Activated CD4-positive, alpha-beta T cell treated with anti-CD3 and anti-CD28 coated beads, Interleukin-2, amount 50 U/mL, for 24 hours (primary cell): ENCODE results near the gene UQCR10.

Source experiments
- DNase-seq, 2 donors: peaks; one replicate each; pipeline ENCODE4 v3.0.0-alpha.2; 2020; ENCODE audit warnings: low read depth in 1 of 2, low spot score in 1 of 2

UQCR10 gene

DNA sequence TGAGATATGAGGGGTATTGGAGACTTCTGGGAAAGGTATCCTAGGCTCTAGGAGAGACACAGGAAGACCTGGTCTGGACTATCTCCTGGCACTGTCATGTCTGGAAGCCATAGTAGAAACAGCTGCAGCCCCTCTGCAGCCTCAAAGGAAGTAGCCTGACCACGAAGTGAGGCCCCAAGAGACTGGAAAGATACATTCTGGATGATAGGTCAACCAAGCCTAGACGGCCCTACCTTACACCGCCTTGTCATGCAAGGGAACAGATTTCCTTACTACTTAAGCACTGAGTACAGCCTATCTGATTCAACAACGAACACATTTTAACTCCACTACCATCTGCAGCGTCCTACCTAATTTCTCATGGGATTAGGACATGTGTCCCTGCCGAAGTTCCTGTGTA lies 31.1 kb downstream of the UQCR10 start:
- no peak for DNase-seq

- no peak for DNase-seq
Observed at GRCh38 chr22:29798801-29799200, 31.6 kb downstream of the UQCR10 start.

DNA sequence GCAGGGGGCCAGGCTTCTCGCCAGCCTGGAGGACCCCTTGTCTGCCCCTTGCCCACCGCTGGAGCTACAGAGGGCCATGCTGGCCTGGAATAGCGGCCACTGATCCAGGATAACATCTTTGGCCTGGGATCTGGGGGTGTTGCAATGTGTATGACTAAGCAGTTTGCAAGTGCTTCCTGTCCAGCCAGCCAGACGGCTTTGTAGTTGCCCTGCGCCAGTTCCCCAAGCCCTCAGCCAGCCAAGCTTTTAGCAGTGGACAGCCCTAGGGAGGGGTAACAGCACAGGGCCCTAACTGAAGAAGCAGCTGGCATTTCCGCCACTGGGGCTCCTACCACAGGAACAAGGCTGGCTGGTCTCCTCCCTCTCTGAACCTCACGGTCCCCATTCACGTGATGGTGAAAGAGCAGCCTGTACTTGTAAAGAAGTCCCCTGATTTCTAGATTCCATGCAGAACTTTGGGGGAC lies 32.1 kb downstream of the UQCR10 start:
- DNase-seq = no peak

DNA sequence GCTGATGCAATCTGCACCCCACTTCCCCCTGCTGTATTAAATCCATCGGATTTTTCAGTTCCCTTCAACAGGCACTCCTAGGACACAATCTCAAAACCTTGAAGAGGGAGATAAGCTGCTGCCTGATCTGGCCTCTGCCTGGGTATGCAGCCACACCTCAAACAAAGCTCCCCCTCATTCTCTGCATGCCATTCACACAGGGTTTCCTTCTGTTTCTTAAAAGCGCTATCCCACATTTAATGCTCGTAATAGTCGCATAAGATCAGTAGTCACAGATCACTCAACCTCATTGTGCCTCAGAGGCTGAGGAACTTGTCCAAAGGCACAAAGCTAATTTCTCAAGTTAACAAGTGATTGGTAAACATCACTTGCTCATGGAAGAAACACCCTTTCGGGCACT lies 34.0 kb downstream of the UQCR10 start:
- no peak for DNase-seq

GRCh38 chr22:29801796-29802195 lies 34.6 kb downstream of the UQCR10 start:
- DNase-seq = no peak

GRCh38 chr22:29803190-29803589 lies 36.0 kb downstream of the UQCR10 start:
- DNase-seq = no peak

GRCh38 chr22:29804985-29805384 lies 37.8 kb downstream of the UQCR10 start:
- no peak for DNase-seq

- DNase-seq = no peak
Observed at GRCh38 chr22:29806196-29806595, 39.0 kb downstream of the UQCR10 start.

DNA sequence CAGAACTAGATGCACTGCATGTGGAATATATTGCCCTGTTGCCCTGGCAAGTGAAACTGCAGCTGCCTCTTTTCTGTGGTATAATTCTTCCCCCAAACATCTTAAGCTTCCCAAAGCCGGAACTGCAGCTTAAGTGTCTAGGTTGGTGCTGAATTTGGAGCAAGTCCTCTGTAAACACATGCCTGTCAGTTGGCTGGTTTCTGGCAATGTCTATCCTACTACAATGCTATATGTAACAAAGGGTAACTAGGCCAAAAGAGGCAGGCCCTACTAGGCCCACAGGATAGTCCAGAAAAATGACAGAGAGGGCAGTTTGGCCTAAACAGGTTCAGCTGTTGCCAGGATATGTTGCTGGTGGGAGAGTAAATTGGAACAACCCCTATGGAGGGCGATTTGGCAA lies 43.0 kb downstream of the UQCR10 start:
- DNase-seq = no peak

DNA sequence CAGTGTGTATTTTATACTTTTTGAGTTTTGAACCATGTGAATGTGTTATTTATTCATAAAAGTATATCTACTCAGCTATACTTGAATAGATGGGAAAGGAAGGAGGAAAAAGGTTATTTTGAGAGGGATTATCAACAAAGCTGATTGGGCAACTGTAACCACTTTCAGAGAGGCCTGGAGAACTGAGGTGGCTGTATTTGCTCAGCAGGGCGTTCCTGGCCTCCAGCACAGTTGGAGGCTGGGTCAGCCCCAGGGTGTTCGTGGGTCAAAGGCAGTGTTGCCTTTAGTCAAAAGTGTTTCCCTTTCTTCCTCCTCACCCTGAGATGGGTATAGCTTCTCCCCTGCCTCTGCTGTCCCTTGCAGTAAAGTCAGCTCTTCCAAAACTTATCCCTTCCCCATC lies 44.2 kb downstream of the UQCR10 start:
- DNase-seq = no peak

DNA sequence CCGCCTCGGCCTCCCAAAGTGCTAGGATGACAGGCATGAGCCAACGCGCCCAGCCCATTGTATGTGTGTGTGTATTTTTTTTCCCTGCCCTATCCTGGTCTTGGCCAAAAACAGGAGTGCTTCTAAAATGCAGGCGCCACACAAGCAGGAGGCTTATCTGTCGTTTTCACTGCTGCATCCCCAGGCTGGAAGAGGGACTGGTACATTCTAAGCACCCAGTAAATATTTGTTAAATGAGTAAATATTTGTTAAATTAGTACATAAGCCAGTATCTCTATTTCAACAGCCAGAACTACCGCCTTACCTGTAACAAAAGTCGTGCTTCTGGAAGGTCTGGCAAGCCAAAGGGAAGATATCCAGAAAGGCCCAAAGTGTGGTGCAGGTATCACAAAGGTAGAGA lies 46.0 kb downstream of the UQCR10 start:
- no peak for DNase-seq

- no peak for DNase-seq
Observed at GRCh38 chr22:29813563-29813962, 46.4 kb downstream of the UQCR10 start.

- no peak for DNase-seq
Observed at GRCh38 chr22:29814003-29814402, 46.8 kb downstream of the UQCR10 start.

GRCh38 chr22:29815580-29815979 lies 48.4 kb downstream of the UQCR10 start:
- DNase-seq = no peak

DNA sequence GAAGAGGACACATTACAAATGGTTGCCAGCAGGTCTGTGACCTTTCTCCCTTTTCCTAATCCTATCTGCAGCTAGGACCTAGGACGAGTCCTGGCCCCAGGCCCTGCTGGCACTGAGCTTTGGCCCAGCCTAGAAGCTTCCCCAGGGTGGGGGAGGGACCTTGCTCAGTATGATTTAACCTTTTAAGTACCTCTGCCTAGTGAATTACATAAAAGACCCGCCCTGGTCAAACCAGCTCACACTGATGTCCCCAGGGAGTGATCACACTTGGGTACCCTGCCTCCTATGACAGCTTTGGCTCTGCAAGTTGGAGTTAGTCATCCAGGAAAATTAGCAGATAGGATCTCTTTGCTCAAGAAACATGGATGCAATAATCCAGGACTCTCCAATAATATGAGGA lies 49.0 kb downstream of the UQCR10 start:
- no peak for DNase-seq

- DNase-seq = no peak
Observed at GRCh38 chr22:29816539-29816938, 49.4 kb downstream of the UQCR10 start.

GRCh38 chr22:29816980-29817379 lies 49.8 kb downstream of the UQCR10 start:
- no peak for DNase-seq

DNA sequence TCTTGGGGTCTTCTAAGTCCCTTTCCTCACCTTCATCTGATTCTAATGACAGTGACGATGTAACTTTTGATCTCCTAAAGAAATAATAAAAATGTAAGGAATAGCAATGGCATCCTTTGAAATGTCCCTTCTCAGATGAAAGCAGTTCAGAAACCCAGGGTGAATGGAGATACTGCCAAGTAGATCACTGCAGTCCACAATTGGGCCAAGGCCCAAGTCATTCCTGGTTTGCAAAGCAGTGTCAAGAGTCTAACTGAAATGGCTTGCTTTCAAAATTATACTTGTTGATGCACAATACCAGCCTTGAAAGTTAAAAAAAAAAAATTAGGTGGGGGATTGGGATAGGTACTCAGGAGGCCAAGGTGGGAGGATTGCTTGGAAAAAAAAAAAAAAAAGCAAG lies 50.6 kb downstream of the UQCR10 start:
- no peak for DNase-seq

DNA sequence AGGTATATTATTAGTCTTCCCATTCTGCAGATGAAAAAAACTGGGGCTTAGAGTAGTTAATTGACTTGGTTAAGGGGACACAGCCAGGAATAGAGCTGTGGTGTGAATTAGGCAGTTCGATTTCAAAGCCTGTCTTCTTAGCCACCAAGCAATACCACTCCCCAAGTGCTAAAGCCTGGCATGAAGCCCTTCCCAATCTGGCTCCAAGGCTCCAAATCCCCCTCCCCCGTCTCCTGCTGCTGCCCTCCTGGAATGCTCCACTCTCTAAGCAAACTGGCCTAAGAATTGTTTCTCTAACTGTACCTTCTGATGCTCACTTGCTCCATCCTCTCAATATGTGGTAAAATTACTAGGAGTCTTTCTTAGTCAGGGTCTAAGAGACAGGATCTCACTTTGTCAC lies 52.3 kb downstream of the UQCR10 start:
- DNase-seq = no peak
